GM12801 (cell line): ENCODE measurements around the gene HOXA11.

Experiments used
- CTCF ChIP-seq: IDR thresholded peaks from one replicate; pipeline ENCODE4 v1.5.1; 2011; ENCODE audit warnings: control low read depth; ENCODE audit not compliant: insufficient read length; ENCODE audit errors: extremely low read depth

Gene HOXA11

DNA sequence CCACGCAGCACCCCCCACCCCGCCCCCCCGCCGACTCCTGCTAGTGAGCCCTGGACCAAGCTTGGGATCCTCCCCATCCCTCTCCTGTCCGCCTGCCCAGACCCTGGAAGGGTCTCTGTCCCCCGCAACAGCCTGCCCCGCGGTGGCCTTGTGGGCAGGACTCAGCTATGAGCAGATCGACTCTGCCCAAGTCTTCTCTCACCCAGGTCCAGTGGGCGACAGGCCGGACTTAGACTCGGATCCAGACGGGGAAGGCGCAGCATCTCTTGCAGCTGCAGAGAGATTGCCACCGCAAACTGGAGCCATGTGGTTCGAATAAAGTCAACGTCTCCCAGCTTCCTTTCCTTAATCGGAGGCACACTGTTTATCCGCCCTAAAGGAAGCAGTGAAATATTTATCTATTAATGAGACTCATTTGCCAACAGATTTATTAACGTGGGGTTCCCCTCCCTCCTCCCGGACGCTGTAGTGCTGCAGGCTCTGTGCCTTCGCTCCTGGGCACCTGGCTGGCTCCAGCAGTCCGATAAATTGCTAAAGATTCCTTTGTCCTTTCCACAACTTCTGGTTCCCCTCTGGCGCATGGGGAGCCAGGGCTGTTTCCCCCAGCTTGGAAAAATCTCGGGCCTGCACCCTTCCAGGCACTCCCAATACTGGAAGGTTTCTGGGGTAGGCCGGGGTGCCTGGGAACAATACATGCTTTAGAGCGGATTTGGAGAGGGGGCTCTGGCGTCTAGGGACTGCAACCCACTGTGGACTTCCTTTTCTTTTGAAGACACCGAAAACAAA, 27.9 kb downstream of the HOXA11 start:
- no peak for TF ChIP-seq CTCF

GRCh38 chr7:27156508-27156898, 28.5 kb downstream of the HOXA11 start, which contains the start of gene HOXA7:
Gene HOXA7 (minus strand): TSS chr7:27156675. CDS start chr7:27156545, 130 bp downstream.
- TF ChIP-seq CTCF, result no peak

GRCh38 chr7:27155816-27156507, 29.1 kb downstream of the HOXA11 start:
- no peak for TF ChIP-seq CTCF

DNA sequence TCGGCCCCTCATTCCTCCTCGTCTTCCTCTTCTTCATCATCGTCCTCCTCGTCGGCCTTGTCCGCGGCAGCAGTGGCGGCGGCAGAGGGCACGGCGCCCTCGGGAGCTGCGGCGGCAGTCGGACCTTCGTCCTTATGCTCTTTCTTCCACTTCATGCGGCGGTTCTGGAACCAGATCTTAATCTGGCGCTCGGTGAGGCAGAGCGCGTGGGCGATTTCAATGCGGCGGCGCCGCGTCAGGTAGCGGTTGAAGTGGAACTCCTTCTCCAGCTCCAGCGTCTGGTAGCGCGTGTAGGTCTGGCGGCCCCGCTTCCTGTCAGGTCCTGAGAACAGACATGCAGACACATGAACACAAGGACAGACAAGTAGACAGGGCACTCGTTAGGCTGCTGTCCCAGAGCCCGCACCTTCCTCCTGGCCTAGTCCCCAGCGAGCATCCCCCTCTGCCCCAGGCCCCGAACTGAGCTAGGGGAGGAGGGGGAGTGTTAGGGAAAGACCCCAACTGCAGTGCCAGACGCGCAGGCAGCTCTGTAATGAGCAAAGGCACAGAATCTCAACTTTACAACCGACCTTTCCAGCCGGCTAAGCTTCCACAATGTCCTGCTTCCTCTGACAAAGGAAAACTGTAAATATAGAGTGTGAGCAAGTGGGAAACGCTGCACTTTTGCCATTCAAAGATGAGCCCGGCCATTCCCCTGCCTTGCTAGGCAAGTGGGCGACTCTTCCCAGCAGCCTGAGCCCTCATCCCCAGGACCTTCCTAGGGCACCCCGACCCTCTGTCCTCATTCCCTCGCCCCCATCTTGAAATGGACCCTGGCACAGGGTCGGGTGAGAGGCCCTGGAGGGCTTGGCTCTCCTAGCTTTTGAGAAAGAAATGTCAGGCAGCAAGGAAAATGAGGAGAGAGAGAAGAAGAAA, 29.9 kb downstream of the HOXA11 start:
- TF ChIP-seq CTCF, result no peak

DNA sequence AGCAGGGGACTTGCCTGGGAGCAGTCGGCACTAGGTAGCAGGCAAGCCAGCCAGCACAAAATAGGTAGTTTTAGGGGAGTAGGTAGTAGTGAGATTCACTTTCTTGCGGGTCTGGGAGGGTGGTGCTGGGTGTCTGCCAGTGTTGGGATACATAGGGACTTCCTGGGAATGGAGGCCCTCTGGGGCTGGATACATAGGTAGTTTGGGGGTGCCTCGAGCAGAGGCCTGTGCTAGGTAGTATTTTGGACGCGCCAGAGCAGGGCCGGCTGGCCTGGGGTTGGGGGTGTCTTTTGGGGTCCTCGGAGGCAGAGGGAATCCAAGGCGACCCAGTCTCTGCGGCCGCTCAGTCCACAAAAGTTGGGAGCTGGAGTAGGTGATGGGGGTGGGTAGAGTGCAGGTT, 30.7 kb downstream of the HOXA11 start:
- TF ChIP-seq CTCF, result no peak

DNA sequence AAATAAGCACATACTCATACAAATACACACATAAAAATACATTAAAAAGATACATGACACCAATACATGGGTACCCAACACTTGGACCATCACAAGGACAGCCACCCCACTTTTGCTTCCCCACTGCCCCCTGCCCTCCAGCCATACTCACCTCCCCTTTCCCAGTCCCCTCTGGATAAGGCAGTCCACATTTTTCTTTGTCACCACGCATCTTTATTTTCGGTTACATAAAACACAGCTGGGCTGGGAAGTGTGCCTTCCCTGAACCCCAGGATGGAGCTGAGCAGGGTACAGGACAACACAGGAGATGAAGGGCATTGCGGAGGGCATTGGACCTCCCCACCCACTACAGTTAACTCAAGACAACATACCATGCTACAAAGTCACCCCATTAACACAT, 31.5 kb downstream of the HOXA11 start:
- no peak for TF ChIP-seq CTCF
